Iris pigment epithelial cell (primary cell): ENCODE measurements around the gene MRPL4.
"Not testable (repeated sequence)": the region's sequence is repeated elsewhere in the genome, so short reads cannot be mapped to it uniquely, and the experiment has no call there.

Experiments used
- DNase-seq: peaks from one replicate; pipeline ENCODE4 v3.0.0-alpha.2; 2011; ENCODE audit warnings: low read depth

MRPL4 gene

GRCh38 chr19:10230173-10230860, 21.7 kb upstream of the MRPL4 start:
- peak; percentile 42 for DNase-seq

GRCh38 chr19:10230861-10231611, 21.0 kb upstream of the MRPL4 start, which contains the start of gene S1PR2:
Gene S1PR2 (minus strand): TSS chr19:10231331. CDS start chr19:10224905, 6,426 bp downstream.
- peak; percentile 48 for DNase-seq

- DNase-seq, result no peak
Measured at GRCh38 chr19:10231612-10232228, 20.3 kb upstream of the MRPL4 start.

GRCh38 chr19:10233946-10234345, 18.1 kb upstream of the MRPL4 start:
- DNase-seq, result no peak

GRCh38 chr19:10235003-10235402, 17.0 kb upstream of the MRPL4 start:
- DNase-seq, result no peak

- not testable (repeated sequence) for DNase-seq
Measured at GRCh38 chr19:10235409-10235808, 16.6 kb upstream of the MRPL4 start.

GRCh38 chr19:10237702-10238101, 14.3 kb upstream of the MRPL4 start:
- no peak for DNase-seq

- peak; percentile 23 for DNase-seq
Measured at GRCh38 chr19:10238172-10238783, 13.7 kb upstream of the MRPL4 start.

GRCh38 chr19:10241826-10242449, 10.1 kb upstream of the MRPL4 start:
- not testable (repeated sequence) for DNase-seq

GRCh38 chr19:10243606-10244005, 8.4 kb upstream of the MRPL4 start:
- DNase-seq, result no peak

GRCh38 chr19:10245189-10245939, 6.7 kb upstream of the MRPL4 start:
- no peak for DNase-seq

GRCh38 chr19:10246511-10246910, 5.5 kb upstream of the MRPL4 start:
- no peak for DNase-seq

GRCh38 chr19:10252707-10253106, 693 bp downstream of the MRPL4 start:
- no peak for DNase-seq

GRCh38 chr19:10254244-10254643, 2.2 kb downstream of the MRPL4 start:
- no peak for DNase-seq

- DNase-seq, result no peak
Measured at GRCh38 chr19:10255358-10255757, 3.3 kb downstream of the MRPL4 start.

- DNase-seq, result no peak
Measured at GRCh38 chr19:10256551-10256950, 4.5 kb downstream of the MRPL4 start.

- DNase-seq, result no peak
Measured at GRCh38 chr19:10256970-10257615, 5.1 kb downstream of the MRPL4 start.

- no peak for DNase-seq
Measured at GRCh38 chr19:10258080-10258710, 6.2 kb downstream of the MRPL4 start.

GRCh38 chr19:10259162-10259905, 7.3 kb downstream of the MRPL4 start:
- peak; percentile 76 for DNase-seq

GRCh38 chr19:10260141-10260584, 8.1 kb downstream of the MRPL4 start:
- no peak for DNase-seq
